Nucleus accumbens (tissue), 56 donors: ENCODE measurements around the gene TTC8.

Source experiments
- DNase-seq, 56 donors: peaks; one replicate each; lab custom pipeline; 2025; lab: John Stamatoyannopoulos, UW

Gene TTC8

GRCh38 chr14:88863167-88863566 is 38.7 kb downstream of the TTC8 start:
- no peak for DNase-seq

- DNase-seq = no peak
These were observed 39.7 kb downstream of the TTC8 start for GRCh38 chr14:88864198-88864597.

- no peak for DNase-seq
These were observed 41.9 kb downstream of the TTC8 start for GRCh38 chr14:88866305-88866704.

GRCh38 chr14:88868558-88869159 is 44.2 kb downstream of the TTC8 start:
- DNase-seq = no peak

GRCh38 chr14:88870777-88871176 is 46.3 kb downstream of the TTC8 start:
- peak in 11 of 56 donors; percentile 2 to 22 (median 7) for DNase-seq

- DNase-seq = peak in 9 of 56 donors; percentile 5 to 31 (median 9)
These were observed 47.0 kb downstream of the TTC8 start for GRCh38 chr14:88871429-88871828.

GRCh38 chr14:88872976-88873375 is 48.5 kb downstream of the TTC8 start:
- DNase-seq = peak in 8 of 56 donors; percentile 1 to 36 (median 16)

- DNase-seq = no peak
These were observed 52.7 kb downstream of the TTC8 start for GRCh38 chr14:88877192-88877591.

- DNase-seq = peak in 1 of 56 donors; percentile 10
These were observed 54.6 kb downstream of the TTC8 start for GRCh38 chr14:88879022-88879421.

- no peak for DNase-seq
These were observed 57.8 kb downstream of the TTC8 start for GRCh38 chr14:88882236-88882635.

- DNase-seq = no peak
These were observed 70.7 kb downstream of the TTC8 start for GRCh38 chr14:88895116-88895515.

- DNase-seq = peak in 16 of 56 donors; percentile 2 to 34 (median 11)
These were observed 76.7 kb downstream of the TTC8 start for GRCh38 chr14:88901189-88901588.

GRCh38 chr14:88901991-88902390 is 77.5 kb downstream of the TTC8 start:
- no peak for DNase-seq

- no peak for DNase-seq
These were observed 78.4 kb downstream of the TTC8 start for GRCh38 chr14:88902850-88903249.

GRCh38 chr14:88904206-88904647 is 79.8 kb downstream of the TTC8 start:
- no peak for DNase-seq

GRCh38 chr14:88904864-88905263 is 80.4 kb downstream of the TTC8 start:
- DNase-seq = no peak

GRCh38 chr14:88908216-88908615 is 83.8 kb downstream of the TTC8 start:
- no peak for DNase-seq

GRCh38 chr14:88910386-88910785 is 85.9 kb downstream of the TTC8 start:
- no peak for DNase-seq

- DNase-seq = no peak
These were observed 87.4 kb downstream of the TTC8 start for GRCh38 chr14:88911809-88912208.

GRCh38 chr14:88914956-88915355 is 90.5 kb downstream of the TTC8 start:
- no peak for DNase-seq

- no peak for DNase-seq
These were observed 95.1 kb downstream of the TTC8 start for GRCh38 chr14:88919502-88919901.
